GM12874 (cell line): Measurements from ENCODE around the gene TAF15.

ENCODE experiments used
- TF ChIP-seq, protein P1 (sequence below): IDR thresholded peaks from 2 replicates; pipeline ENCODE4 v1.5.1; 2011; ENCODE audit warnings: low read depth, mild to moderate bottlenecking, control low read depth, low read length, moderate library complexity; ENCODE audit not compliant: insufficient read depth

Gene TAF15

DNA sequence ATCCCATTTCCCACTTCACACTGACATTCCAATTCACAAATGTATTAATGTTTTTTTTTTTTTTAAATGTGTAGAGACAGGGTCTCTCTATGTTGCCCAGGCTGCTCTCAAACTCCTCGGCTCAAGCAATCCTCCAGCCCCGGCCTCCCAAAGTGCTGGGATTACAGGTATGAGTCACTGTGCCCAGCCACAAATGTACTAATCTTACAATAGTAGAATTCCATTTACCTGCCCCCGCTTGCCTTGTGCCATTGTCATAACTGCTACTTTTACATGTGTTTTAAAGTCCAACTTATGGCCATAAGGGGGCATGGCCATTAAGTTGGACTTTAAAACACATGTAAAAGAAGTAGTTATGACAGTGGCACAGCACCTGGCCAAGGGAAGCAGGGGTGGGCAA, 18.4 kb upstream of the TAF15 start:
- TF ChIP-seq, protein P1, sequence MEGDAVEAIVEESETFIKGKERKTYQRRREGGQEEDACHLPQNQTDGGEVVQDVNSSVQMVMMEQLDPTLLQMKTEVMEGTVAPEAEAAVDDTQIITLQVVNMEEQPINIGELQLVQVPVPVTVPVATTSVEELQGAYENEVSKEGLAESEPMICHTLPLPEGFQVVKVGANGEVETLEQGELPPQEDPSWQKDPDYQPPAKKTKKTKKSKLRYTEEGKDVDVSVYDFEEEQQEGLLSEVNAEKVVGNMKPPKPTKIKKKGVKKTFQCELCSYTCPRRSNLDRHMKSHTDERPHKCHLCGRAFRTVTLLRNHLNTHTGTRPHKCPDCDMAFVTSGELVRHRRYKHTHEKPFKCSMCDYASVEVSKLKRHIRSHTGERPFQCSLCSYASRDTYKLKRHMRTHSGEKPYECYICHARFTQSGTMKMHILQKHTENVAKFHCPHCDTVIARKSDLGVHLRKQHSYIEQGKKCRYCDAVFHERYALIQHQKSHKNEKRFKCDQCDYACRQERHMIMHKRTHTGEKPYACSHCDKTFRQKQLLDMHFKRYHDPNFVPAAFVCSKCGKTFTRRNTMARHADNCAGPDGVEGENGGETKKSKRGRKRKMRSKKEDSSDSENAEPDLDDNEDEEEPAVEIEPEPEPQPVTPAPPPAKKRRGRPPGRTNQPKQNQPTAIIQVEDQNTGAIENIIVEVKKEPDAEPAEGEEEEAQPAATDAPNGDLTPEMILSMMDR, result no peak

- TF ChIP-seq, protein P1, result no peak
These were observed 17.5 kb upstream of the TAF15 start for GRCh38 chr17:35791681-35792350.

GRCh38 chr17:35793257-35793656, 16.0 kb upstream of the TAF15 start:
- TF ChIP-seq, protein P1, result no peak

DNA sequence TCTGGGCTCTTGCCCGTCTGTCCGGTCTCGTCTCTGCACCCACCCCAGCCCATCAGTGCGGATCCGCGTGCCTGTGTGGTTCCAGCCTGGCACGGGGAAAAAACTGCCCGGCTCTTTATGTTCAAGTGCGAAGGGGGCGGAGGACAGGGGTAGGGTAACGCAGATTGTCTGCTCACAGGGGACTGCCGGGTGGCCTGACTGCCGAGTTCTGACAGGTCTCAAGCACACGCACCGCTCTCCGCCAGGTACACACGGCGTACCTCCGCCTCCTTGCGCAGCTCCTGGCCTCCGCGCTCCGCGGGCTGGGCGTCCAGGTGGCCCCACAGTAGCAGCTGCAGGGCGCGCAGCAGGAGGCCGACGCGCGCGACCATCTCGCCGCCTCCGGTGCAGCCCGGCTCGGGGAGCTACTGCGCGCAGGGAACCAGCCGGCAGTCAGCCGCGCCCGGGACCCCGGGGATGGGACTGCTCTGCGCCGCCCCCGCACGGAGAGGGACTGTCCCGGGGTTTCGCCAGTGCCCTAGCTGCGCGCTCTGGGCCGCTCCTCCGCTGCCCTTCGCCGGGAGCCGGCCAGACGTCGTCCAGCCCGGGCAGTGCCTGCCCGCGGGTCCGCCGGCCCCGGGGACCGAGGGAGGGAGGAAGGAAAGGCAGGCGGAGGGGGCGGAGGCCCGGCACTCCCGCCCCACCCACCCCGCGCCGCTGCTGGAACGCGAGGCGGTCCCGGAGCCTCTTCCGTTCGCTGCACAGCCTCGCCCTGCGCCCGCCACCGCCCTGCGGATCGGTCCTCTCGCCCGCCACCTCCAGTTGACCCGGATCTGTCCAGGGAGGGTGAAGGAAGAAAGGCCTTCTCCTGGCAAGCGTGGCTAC, 14.0 kb upstream of the TAF15 start, which contains the start of gene MMP28:
MMP28 (minus strand) TSS at position 635 of the 864 bp plus-strand sequence; CDS start at position 371, 264 bp downstream.
- TF ChIP-seq, protein P1, result no peak

- TF ChIP-seq, protein P1, result no peak
These were observed 13.4 kb upstream of the TAF15 start for GRCh38 chr17:35795871-35796265.

DNA sequence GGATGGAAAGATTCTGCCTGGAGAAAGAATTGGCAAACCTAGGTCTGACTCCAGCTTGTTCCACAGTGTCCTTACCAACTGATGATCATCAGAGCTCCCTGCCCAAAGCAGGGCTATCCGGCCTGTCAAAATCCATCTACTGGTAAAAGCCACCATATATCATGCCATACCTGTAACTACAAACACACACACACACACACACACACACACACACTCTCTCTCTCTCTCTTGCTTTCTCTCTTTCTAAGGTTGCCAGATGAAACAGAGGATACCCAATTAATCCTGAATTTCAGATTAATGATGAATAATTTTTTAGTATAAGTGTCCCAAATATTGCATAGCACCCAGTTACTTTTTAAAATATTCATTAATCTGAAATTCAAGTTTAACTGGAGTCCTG, 12.3 kb upstream of the TAF15 start:
- TF ChIP-seq, protein P1, result no peak

- TF ChIP-seq, protein P1, result no peak
These were observed 11.9 kb upstream of the TAF15 start for GRCh38 chr17:35797370-35797769.
